CD8-positive, alpha-beta memory T cell (primary cell): ENCODE results near the gene ZCCHC4. TPM values are rescaled to one million over a fixed set of nuclear protein-coding genes. Genes with fewer than 3 reads are reported as not detected.

Source experiments
- CTCF ChIA-PET: fragments of 350-600 bp; sonication (Branson Sonifier 250); formaldehyde crosslinking; loops from one replicate; lab custom pipeline; 2021; ENCODE audit warnings: antibody characterized with exemption; lab: Charles Lee
- POLR2A ChIA-PET: fragments of 350-600 bp; sonication (Branson Sonifier 250); formaldehyde crosslinking; loops from one replicate; lab custom pipeline; 2021; ENCODE audit warnings: antibody characterized with exemption; lab: Charles Lee
- DNase-seq, 5 donors: peaks; one replicate each; pipeline versions ENCODE4 v3.0.0 to v3.0.0-alpha.2; 2020 to 2022; ENCODE audit warnings: mixed read lengths in 1 of 5
- H3K27ac ChIP-seq: one replicate; pipeline ENCODE4 v1.7.0; 2013; ENCODE audit warnings: low read depth, mild to moderate bottlenecking, low read length, moderate library complexity
- H3K27me3 ChIP-seq: 2 replicates; pipeline ENCODE4 v1.7.0; 2013; ENCODE audit warnings: low read length, mild to moderate bottlenecking; ENCODE audit not compliant: insufficient read depth, poor library complexity, severe bottlenecking
- H3K36me3 ChIP-seq: 2 replicates; pipeline ENCODE4 v1.7.0; 2013; ENCODE audit warnings: mild to moderate bottlenecking, low read length, moderate library complexity; ENCODE audit not compliant: insufficient read depth
- H3K4me1 ChIP-seq: 2 replicates; pipeline ENCODE4 v1.7.0; 2013; ENCODE audit warnings: mild to moderate bottlenecking, low read length, moderate library complexity; ENCODE audit not compliant: insufficient read depth
- H3K4me3 ChIP-seq: 2 replicates; pipeline ENCODE4 v1.7.0; 2013; ENCODE audit warnings: mild to moderate bottlenecking, low read length
- H3K9me3 ChIP-seq: 2 replicates; pipeline ENCODE4 v1.7.0; 2013; ENCODE audit warnings: mild to moderate bottlenecking, low read length
- H3K27ac Mint-ChIP-seq, 8 donors: one replicate each; pipeline ENCODE4 v1.8.0; 2020 to 2021; ENCODE audit warnings: mixed read lengths in 8 of 8, mild to moderate bottlenecking in 6 of 8, inconsistent platforms in 3 of 8, moderate library complexity in 3 of 8
- H3K27me3 Mint-ChIP-seq, 2 donors: one replicate each; pipeline ENCODE4 v1.8.0; 2020 to 2021; ENCODE audit warnings: mixed read lengths in 2 of 2, mild to moderate bottlenecking in 1 of 2, moderate library complexity in 1 of 2
- H3K36me3 Mint-ChIP-seq, 3 donors: one replicate each; pipeline ENCODE4 v1.8.0; 2020 to 2021; ENCODE audit warnings: mixed read lengths in 3 of 3, inconsistent platforms in 1 of 3, mild to moderate bottlenecking in 1 of 3
- H3K4me1 Mint-ChIP-seq, 3 donors: one replicate each; pipeline ENCODE4 v1.8.0; 2020 to 2021; ENCODE audit warnings: mixed read lengths in 3 of 3, inconsistent platforms in 1 of 3, mild to moderate bottlenecking in 1 of 3
- H3K4me3 Mint-ChIP-seq, 7 donors: one replicate each; pipeline ENCODE4 v1.8.0; 2020 to 2021; ENCODE audit warnings: mixed read lengths in 7 of 7, mild to moderate bottlenecking in 6 of 7, moderate library complexity in 4 of 7, inconsistent platforms in 2 of 7
- H3K9me3 Mint-ChIP-seq, 5 donors: one replicate each; pipeline ENCODE4 v1.8.0; 2020 to 2022; ENCODE audit warnings: mixed read lengths in 5 of 5, mild to moderate bottlenecking in 3 of 5, moderate library complexity in 2 of 5, inconsistent platforms in 1 of 5
- polyA plus RNA-seq: library from polyadenylated mRNA; unstranded; fragments of 300-500 nt; fragmentation: Illumina TruSeq; gene quantifications from one replicate; pipeline ENCODE4 v1.2.3, GENCODE V29; 2021
- total RNA-seq, 2 experiments: library from RNA; stranded (reverse); gene quantifications; one replicate each; pipeline ENCODE4 v1.2.3, GENCODE V29; 2021

The ZCCHC4 gene
- total and polyA plus RNA-seq, 3 experiments from 2014 or later: 11.6 to 15.0 (median 14.1) TPM

GRCh38 chr4:25406081-25406692, 93.6 kb downstream of the ZCCHC4 start:
- Histone ChIP-seq H3K9me3 (no peaks in the 10 kb centered on the region), H3K27me3 (no peaks in the 10 kb centered on the region), H3K36me3 (peaks cover 45% of the 10 kb centered on the region), H3K27ac (no peak overlapping the region), H3K4me3 (no peak overlapping the region), H3K4me1 (no peaks in the 10 kb centered on the region)
- H3K36me3 Mint-ChIP-seq: peaks cover 0 to 91% (median 25%) of the 10 kb centered on the region in 3 donors
- no peaks in the 10 kb centered on the region for H3K9me3 Mint-ChIP-seq
- no peaks in the 10 kb centered on the region for H3K27me3 Mint-ChIP-seq
- no peak overlapping the region for H3K4me3 Mint-ChIP-seq
- ChIA-PET POLR2A (no interaction called here), CTCF (interaction anchor here (0.5 to 1.5 kb wide), 2 partner anchors 12 to 22 kb away, joined by 3 to 4 read pairs; no protein-coding TSS in a partner anchor)
- H3K4me1 Mint-ChIP-seq: no peaks in the 10 kb centered on the region
- H3K27ac Mint-ChIP-seq: peak overlapping the region in 1 of 8 donors; percentile 7
- DNase-seq: no peak

GRCh38 chr4:25410820-25411529, 98.4 kb downstream of the ZCCHC4 start:
- H3K4me3 Mint-ChIP-seq: no peak overlapping the region
- CTCF ChIA-PET: no interaction called here
- Histone ChIP-seq H3K27ac (no peak overlapping the region), H3K36me3 (peaks cover 63% of the 10 kb centered on the region), H3K4me1 (no peaks in the 10 kb centered on the region), H3K4me3 (no peak overlapping the region), H3K9me3 (no peaks in the 10 kb centered on the region), H3K27me3 (no peaks in the 10 kb centered on the region)
- H3K36me3 Mint-ChIP-seq: peaks cover 6 to 95% (median 23%) of the 10 kb centered on the region in 3 donors
- DNase-seq: no peak
- no peaks in the 10 kb centered on the region for H3K27me3 Mint-ChIP-seq
- POLR2A ChIA-PET: no interaction called here
- H3K9me3 Mint-ChIP-seq: no peaks in the 10 kb centered on the region
- H3K4me1 Mint-ChIP-seq: no peaks in the 10 kb centered on the region
- peak overlapping the region in 2 of 8 donors; percentile 12 to 85 for H3K27ac Mint-ChIP-seq

- no peak overlapping the region for H3K27ac ChIP-seq
- no peak overlapping the region for H3K4me3 ChIP-seq
- Mint-ChIP-seq H3K4me1 (no peaks in the 10 kb centered on the region), H3K27me3 (no peaks in the 10 kb centered on the region), H3K27ac (peak overlapping the region in 3 of 8 donors; percentile 6 to 32 (median 10)), H3K9me3 (no peaks in the 10 kb centered on the region), H3K36me3 (peaks cover 6 to 96% (median 28%) of the 10 kb centered on the region in 3 donors), H3K4me3 (no peak overlapping the region)
- POLR2A ChIA-PET: no interaction called here
- CTCF ChIA-PET: interaction anchor here (1.4 kb wide), 1 partner anchor 8 kb away, joined by 3 read pairs; no protein-coding TSS in a partner anchor
- H3K9me3 ChIP-seq: no peaks in the 10 kb centered on the region
- H3K36me3 ChIP-seq: peaks cover 67% of the 10 kb centered on the region
- no peaks in the 10 kb centered on the region for H3K4me1 ChIP-seq
- no peaks in the 10 kb centered on the region for H3K27me3 ChIP-seq
- no peak for DNase-seq
These were observed 100.7 kb downstream of the ZCCHC4 start for GRCh38 chr4:25413261-25413660.

GRCh38 chr4:25417014-25417413, 104.4 kb downstream of the ZCCHC4 start:
- Histone ChIP-seq H3K27me3 (no peaks in the 10 kb centered on the region), H3K27ac (no peak overlapping the region), H3K4me3 (no peak overlapping the region), H3K9me3 (no peaks in the 10 kb centered on the region), H3K36me3 (peaks cover 37% of the 10 kb centered on the region), H3K4me1 (no peaks in the 10 kb centered on the region)
- no peaks in the 10 kb centered on the region for H3K27me3 Mint-ChIP-seq
- ChIA-PET POLR2A (no interaction called here), CTCF (interaction anchor here (1.3 kb wide), 1 partner anchor 12 kb away, joined by 4 read pairs; no protein-coding TSS in a partner anchor)
- DNase-seq: no peak
- H3K4me3 Mint-ChIP-seq: no peak overlapping the region
- no peaks in the 10 kb centered on the region for H3K9me3 Mint-ChIP-seq
- peaks cover 6 to 81% (median 19%) of the 10 kb centered on the region in 3 donors for H3K36me3 Mint-ChIP-seq
- no peaks in the 10 kb centered on the region for H3K4me1 Mint-ChIP-seq
- no peak overlapping the region for H3K27ac Mint-ChIP-seq

Other genes with a start within 250 kb of the ZCCHC4 start
- gene SEPSECS, start 152.3 kb upstream of the ZCCHC4 start, total RNA-seq: 10 to 100 TPM in 1 of 2 experiments, 1 to 10 TPM in 1; 8.6 to 10.0 TPM
- gene SEPSECS, start 152.3 kb upstream of the ZCCHC4 start, polyA plus RNA-seq: 3.1 TPM
- gene PI4K2B, start 78.7 kb upstream of the ZCCHC4 start, total RNA-seq: 10 to 100 TPM; 38.1 to 38.9 TPM
- 9.7 TPM for gene PI4K2B, start 78.7 kb upstream of the ZCCHC4 start, polyA plus RNA-seq
- 10 to 100 TPM; 35.7 to 37.7 TPM for gene ANAPC4, start 64.5 kb downstream of the ZCCHC4 start, total RNA-seq
- gene ANAPC4, start 64.5 kb downstream of the ZCCHC4 start, polyA plus RNA-seq: 21.5 TPM